ENCODE measurements around the gene C16orf86. TPM values are rescaled to one million over a fixed set of nuclear protein-coding genes. Genes with fewer than 3 reads are reported as not detected.

The C16orf86 gene
- total and polyA plus RNA-seq, 2 donors (not counting 1 experiment from before 2014, with no cell fraction given): 0.73 to 9.2 TPM

DNA sequence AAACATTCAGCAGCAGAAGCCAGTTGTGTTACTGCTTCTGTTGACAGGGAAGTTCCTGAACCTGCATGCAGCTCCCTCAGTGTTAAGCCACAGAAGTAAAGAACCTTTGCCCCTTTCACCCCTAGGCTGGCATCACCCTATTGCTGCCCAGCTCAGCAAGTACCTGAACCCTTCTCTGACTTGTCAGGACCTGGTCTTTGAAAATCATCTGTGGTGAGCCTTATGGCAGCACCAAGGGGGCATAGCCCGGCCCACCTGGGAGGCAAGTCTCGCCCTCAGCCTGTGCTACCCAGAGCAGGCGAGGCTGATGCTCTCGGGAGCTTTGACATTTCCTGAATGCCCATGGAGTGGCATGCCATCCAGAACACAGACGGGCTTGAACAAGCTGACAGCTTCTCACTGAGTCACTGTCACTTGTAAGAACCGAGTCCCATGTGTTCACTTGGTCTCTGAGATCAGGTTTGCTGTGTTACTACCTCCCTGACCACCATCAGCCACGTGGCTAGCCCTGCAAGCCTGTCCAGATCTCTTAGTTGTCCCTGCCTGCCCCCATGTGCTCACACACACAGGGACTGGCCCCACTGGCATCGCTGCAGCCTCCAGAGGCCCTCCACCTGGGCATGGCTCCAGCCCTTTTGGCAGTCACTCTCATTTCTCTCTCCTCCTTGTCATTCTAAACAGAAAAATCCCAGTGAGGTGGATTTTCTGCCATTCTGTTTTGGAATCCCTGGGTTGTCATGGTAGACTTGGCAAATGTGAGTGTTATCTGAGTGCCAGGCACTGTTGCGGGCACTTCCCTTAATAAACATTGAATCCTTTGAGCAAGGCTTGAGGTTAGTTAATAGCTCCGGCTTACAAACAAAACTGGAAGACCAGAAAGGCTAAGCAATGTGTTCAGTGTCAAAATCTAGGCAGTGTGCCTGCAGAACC lies 24.6 kb upstream of the C16orf86 start:
- H3K9ac ChIP-seq (ENCODE audit: insufficient read depth, low read length): no peak overlapping the region
- no peak overlapping the region for H2AFZ ChIP-seq (ENCODE audit: low read length)

DNA sequence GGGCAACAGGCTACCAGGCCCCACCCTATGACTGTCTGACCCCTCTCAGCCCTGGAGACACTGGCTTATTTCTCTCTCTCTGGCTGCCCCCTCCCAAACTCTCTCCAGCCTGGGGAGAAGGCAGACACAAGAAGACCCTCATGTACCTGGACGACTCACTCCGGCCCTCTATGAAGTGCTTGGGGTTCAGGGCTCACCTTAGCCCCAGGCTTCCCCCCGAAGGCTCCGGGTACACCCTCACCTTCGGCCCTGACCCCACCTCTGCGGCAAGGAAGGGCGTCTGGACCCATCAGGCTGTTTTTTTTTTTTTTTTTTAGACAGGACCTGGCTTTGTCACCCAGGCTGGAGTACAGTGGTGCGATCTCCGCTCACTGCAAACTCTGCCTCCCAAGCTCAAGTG lies 22.6 kb upstream of the C16orf86 start:
- Histone ChIP-seq H4K20me1 (ENCODE audit: control insufficient read depth, extremely low read depth, insufficient read depth, low read length) (no peaks in the 10 kb centered on the region), H3K4me3 (replicated peaks in 1 of 4; ENCODE audit: control extremely low read depth in 1 of 4, insufficient read depth in 1 of 4, low read depth in 3 of 4, low read length in 4 of 4) (no peak overlapping the region), H3K79me2 (ENCODE audit: control insufficient read depth, insufficient read depth, low read length) (no peaks in the 10 kb centered on the region), H3K27me3 (ENCODE audit: control insufficient read depth, insufficient read depth, low read length) (peaks cover 31% of the 10 kb centered on the region), H3K27ac (ENCODE audit: insufficient read depth, low read length) (no peak overlapping the region), H3K9me3 (ENCODE audit: control insufficient read depth, insufficient read depth, low read depth, low read length) (no peaks in the 10 kb centered on the region), H3K4me2 (ENCODE audit: extremely low read depth, insufficient read depth, low read length) (no peak overlapping the region), H2AFZ (ENCODE audit: low read length) (no peak overlapping the region), H3K4me1 (ENCODE audit: control insufficient read depth, extremely low read depth, insufficient read depth, low read length) (no peaks in the 10 kb centered on the region), H3K36me3 (ENCODE audit: control insufficient read depth, insufficient read depth, low read length) (no peaks in the 10 kb centered on the region), H3K9ac (ENCODE audit: insufficient read depth, low read length) (no peak overlapping the region)
- TF ChIP-seq, protein P1, sequence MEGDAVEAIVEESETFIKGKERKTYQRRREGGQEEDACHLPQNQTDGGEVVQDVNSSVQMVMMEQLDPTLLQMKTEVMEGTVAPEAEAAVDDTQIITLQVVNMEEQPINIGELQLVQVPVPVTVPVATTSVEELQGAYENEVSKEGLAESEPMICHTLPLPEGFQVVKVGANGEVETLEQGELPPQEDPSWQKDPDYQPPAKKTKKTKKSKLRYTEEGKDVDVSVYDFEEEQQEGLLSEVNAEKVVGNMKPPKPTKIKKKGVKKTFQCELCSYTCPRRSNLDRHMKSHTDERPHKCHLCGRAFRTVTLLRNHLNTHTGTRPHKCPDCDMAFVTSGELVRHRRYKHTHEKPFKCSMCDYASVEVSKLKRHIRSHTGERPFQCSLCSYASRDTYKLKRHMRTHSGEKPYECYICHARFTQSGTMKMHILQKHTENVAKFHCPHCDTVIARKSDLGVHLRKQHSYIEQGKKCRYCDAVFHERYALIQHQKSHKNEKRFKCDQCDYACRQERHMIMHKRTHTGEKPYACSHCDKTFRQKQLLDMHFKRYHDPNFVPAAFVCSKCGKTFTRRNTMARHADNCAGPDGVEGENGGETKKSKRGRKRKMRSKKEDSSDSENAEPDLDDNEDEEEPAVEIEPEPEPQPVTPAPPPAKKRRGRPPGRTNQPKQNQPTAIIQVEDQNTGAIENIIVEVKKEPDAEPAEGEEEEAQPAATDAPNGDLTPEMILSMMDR (conservative IDR thresholded peaks at IDR 0.05 in 1 of 2, IDR thresholded peaks at IDR 0.05 in 1 of 2; ENCODE audit: low read depth in 1 of 2, low read length in 2 of 2): no peak
- TF ChIP-seq EZH2 (IDR thresholded peaks at IDR 0.05; ENCODE audit: low read length, missing control alignments): no peak
- no peak for DNase-seq (ENCODE audit: low read depth in 2 of 2)

More for the DNA sequence above, 24.6 kb upstream of the C16orf86 start:
- peak; percentile 34 to 40 for DNase-seq (ENCODE audit: low read depth in 2 of 2)
- Histone ChIP-seq H3K27me3 (ENCODE audit: control insufficient read depth, insufficient read depth, low read length) (peaks cover 14% of the 10 kb centered on the region), H3K4me3 (replicated peaks in 1 of 4; ENCODE audit: control extremely low read depth in 1 of 4, insufficient read depth in 1 of 4, low read depth in 3 of 4, low read length in 4 of 4) (no peak overlapping the region), H3K4me2 (ENCODE audit: extremely low read depth, insufficient read depth, low read length) (no peak overlapping the region), H3K27ac (ENCODE audit: insufficient read depth, low read length) (no peak overlapping the region), H4K20me1 (ENCODE audit: control insufficient read depth, extremely low read depth, insufficient read depth, low read length) (no peaks in the 10 kb centered on the region), H3K4me1 (ENCODE audit: control insufficient read depth, extremely low read depth, insufficient read depth, low read length) (no peaks in the 10 kb centered on the region), H3K79me2 (ENCODE audit: control insufficient read depth, insufficient read depth, low read length) (no peaks in the 10 kb centered on the region), H3K9me3 (ENCODE audit: control insufficient read depth, insufficient read depth, low read depth, low read length) (no peaks in the 10 kb centered on the region), H3K36me3 (ENCODE audit: control insufficient read depth, insufficient read depth, low read length) (no peaks in the 10 kb centered on the region)
- no peak for TF ChIP-seq EZH2 (IDR thresholded peaks at IDR 0.05; ENCODE audit: low read length, missing control alignments)
- TF ChIP-seq, protein P1 (conservative IDR thresholded peaks at IDR 0.05 in 1 of 2, IDR thresholded peaks at IDR 0.05 in 1 of 2; ENCODE audit: low read depth in 1 of 2, low read length in 2 of 2): no peak

DNA sequence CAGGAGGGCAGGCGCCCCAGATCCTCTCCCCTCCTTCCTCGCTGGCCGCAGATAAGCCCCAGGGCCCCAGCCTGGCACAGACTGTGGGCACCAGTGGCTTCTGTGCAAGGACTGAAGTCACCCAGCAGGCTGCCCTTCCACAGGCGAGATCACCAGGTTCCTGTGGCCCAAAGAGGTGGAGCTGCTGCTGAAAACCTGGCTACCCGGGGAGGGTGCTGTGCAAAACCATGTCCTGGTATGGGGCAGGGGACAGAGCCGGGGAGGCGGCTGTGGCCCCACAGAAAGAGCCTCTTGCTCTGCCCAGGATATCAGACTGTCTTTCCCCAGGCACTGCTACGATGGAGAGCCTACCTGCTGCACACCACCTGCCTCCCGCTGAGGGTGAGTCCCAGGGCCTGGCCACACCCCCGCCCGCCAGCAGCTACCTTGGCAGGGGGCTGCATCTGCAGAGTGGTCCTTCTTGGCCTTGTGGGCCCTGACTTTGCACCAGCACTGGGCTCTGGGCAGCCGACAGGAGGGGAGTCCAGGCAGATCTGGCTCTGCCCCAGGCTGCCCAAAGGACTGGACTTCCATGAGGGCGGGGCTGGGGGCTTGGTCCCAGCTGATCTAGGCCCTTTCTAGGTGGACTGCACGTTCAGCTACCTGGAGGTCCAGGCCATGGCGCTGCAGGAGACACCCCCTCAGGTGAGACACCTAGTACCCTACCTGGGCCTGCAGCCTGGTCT lies 21.1 kb upstream of the C16orf86 start:
- Histone ChIP-seq H3K4me1 (ENCODE audit: control insufficient read depth, extremely low read depth, insufficient read depth, low read length) (no peaks in the 10 kb centered on the region), H3K9ac (ENCODE audit: insufficient read depth, low read length) (no peak overlapping the region), H3K36me3 (ENCODE audit: control insufficient read depth, insufficient read depth, low read length) (no peaks in the 10 kb centered on the region), H3K79me2 (ENCODE audit: control insufficient read depth, insufficient read depth, low read length) (no peaks in the 10 kb centered on the region), H4K20me1 (ENCODE audit: control insufficient read depth, extremely low read depth, insufficient read depth, low read length) (no peaks in the 10 kb centered on the region), H3K4me2 (ENCODE audit: extremely low read depth, insufficient read depth, low read length) (no peak overlapping the region), H2AFZ (ENCODE audit: low read length) (no peak overlapping the region), H3K4me3 (replicated peaks in 1 of 4; ENCODE audit: control extremely low read depth in 1 of 4, insufficient read depth in 1 of 4, low read depth in 3 of 4, low read length in 4 of 4) (no peak overlapping the region), H3K27ac (ENCODE audit: insufficient read depth, low read length) (no peak overlapping the region), H3K27me3 (ENCODE audit: control insufficient read depth, insufficient read depth, low read length) (peaks cover 44% of the 10 kb centered on the region), H3K9me3 (ENCODE audit: control insufficient read depth, insufficient read depth, low read depth, low read length) (no peaks in the 10 kb centered on the region)
- no peak for TF ChIP-seq EZH2 (IDR thresholded peaks at IDR 0.05; ENCODE audit: low read length, missing control alignments)
- TF ChIP-seq, protein P1 (conservative IDR thresholded peaks at IDR 0.05 in 1 of 2, IDR thresholded peaks at IDR 0.05 in 1 of 2; ENCODE audit: low read depth in 1 of 2, low read length in 2 of 2): no peak
- DNase-seq (ENCODE audit: low read depth in 2 of 2): no peak

Measured in fibroblast of lung (primary cell).